Omental fat pad (tissue), 4 donors: ENCODE results near the gene RHOB. TPM values are rescaled to one million over a fixed set of nuclear protein-coding genes. Genes with fewer than 3 reads are reported as not detected.
"Not testable (repeated sequence)": the region's sequence is repeated elsewhere in the genome, so short reads cannot be mapped to it uniquely, and the experiment has no call there.

Source experiments
- ATAC-seq: fragments of 150-250 bp; one replicate; pipeline ENCODE4 v1.9.1; 2016; ENCODE audit warnings: mild to moderate bottlenecking, moderate library complexity; ENCODE audit not compliant: low FRiP score
- DNase-seq: peaks from one replicate; pipeline ENCODE4 v3.0.0-alpha.2; 2019; ENCODE audit warnings: low spot score
- total RNA-seq, 4 donors: library from RNA; depleted of rRNA; stranded (reverse); fragments of >200 nt; gene quantifications; one replicate each; pipeline ENCODE4 v1.1.0, GENCODE V29; 2016
- TF ChIP-seq, protein P1 (sequence below), 3 donors: fragments of 450-650 bp; IDR thresholded peaks; one replicate each; pipeline ENCODE4 v1.5.1; 2016 to 2017; ENCODE audit warnings: antibody characterized with exemption in 3 of 3, mild to moderate bottlenecking in 3 of 3, moderate library complexity in 2 of 3

Gene RHOB
- total RNA-seq, 4 donors from 2014 or later = 917 to 1,730 (median 1,246) TPM

- ATAC-seq (no peak), DNase-seq (no peak)
- TF ChIP-seq, protein P1, sequence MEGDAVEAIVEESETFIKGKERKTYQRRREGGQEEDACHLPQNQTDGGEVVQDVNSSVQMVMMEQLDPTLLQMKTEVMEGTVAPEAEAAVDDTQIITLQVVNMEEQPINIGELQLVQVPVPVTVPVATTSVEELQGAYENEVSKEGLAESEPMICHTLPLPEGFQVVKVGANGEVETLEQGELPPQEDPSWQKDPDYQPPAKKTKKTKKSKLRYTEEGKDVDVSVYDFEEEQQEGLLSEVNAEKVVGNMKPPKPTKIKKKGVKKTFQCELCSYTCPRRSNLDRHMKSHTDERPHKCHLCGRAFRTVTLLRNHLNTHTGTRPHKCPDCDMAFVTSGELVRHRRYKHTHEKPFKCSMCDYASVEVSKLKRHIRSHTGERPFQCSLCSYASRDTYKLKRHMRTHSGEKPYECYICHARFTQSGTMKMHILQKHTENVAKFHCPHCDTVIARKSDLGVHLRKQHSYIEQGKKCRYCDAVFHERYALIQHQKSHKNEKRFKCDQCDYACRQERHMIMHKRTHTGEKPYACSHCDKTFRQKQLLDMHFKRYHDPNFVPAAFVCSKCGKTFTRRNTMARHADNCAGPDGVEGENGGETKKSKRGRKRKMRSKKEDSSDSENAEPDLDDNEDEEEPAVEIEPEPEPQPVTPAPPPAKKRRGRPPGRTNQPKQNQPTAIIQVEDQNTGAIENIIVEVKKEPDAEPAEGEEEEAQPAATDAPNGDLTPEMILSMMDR (IDR thresholded peaks at IDR 0.05) = no peak
Measured at GRCh38 chr2:20431772-20432171, 15.1 kb upstream of the RHOB start.

DNA sequence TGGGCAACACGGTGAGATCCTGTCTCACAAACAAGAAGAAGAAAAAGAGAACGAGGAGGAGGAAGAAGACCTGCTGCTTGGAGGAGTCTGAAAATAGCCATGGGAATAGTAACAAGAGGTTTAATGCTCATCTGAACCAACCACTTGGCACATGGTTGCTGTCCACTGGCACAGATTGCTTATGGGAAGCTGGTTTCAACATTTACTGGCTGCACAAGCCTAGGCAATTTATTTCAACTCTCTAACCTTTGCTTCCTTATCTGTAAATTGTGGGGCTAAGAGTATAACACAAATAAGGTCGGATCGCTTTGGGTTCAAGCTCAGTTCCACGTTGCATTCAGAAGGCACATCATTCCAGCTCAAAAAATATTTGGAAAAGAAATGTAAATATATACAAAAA lies 14.2 kb upstream of the RHOB start:
- no peak for ATAC-seq
- TF ChIP-seq, protein P1 (IDR thresholded peaks at IDR 0.05) = no peak
- no peak for DNase-seq

GRCh38 chr2:20433249-20433648 lies 13.6 kb upstream of the RHOB start:
- DNase-seq (no peak), ATAC-seq (no peak)
- TF ChIP-seq, protein P1 (IDR thresholded peaks at IDR 0.05) = no peak

DNA sequence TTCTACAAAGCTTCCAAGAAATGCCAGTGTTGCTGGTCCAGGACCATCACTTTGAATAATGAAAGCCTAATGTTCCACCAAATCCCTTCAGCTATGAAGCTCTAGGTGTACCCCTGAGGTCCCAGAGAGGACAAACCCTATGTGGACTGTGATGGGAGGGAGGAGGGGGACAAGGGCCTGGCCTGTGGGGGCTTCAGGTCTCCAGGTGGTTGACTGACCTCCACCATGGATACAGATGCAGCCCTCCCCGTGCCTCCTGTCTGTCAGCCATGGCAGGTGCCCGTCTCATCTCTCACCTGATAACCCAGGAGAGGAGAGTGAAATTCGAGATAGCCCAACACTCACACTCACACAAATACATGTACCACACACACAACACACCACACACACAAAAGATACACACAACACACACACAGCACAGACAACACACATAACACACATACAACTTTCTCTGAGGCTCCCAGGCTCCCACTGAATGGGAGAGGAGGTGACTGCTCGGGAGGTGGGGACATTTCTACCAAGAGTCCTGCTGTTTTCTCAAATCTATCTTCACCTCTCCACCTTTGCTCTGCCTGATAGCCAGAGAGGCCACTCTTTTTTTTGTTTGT lies 12.8 kb upstream of the RHOB start:
- ATAC-seq (no peak), DNase-seq (no peak)
- TF ChIP-seq, protein P1 (IDR thresholded peaks at IDR 0.05) = no peak

DNA sequence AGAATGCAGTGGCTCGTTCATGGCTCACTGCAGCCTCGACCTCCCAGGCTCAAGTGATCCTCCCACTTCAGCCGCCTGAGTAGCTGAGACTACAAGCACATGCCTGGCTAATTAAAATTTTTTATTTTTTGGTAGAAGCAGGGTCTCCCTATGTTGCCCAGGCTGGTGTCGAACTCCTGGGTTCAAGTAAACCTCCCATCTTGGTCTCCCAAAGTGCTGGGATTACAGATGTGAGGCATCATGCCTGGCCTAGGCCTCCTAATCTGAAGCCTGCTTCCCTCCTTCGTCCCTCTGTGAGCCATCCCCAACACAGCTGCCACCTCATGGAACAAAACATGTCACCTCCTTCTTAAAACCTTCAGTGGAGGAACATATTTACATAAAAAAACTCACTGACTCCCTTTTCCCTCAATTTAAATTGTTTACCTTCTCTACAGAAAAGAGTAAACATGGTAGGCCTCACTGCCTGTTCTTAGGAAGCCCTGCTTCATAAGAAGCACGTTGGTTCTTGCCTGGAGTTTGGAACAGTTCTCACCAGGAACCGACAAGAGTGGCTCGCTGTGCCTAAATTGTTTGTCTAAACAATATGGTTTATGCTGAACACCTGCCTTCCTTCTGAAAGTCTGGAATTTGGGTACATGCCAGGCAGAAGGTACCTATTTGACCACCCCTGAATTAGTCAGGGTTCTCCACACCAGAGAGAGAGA lies 12.1 kb upstream of the RHOB start:
- no peak for ATAC-seq
- DNase-seq = no peak
- TF ChIP-seq, protein P1 (IDR thresholded peaks at IDR 0.05) = no peak

DNA sequence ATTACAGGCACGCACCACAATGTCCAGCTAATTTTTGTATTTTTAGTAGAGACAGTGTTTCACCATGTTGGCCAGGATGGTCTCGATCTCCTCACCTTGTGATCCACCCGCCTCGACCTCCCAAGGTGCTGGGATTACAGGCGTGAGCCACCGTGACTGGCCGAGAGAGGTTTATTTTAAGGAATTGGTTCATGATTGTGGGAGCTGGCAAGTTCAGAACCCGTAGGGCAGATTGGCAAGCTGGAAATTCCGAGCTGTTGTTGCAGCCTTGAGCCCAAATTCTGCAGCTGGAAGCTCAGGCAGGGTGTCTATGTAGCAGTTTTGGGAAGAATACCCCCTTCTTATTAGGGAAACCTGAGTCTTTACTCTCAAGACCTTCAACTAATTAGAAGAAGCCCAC lies 11.4 kb upstream of the RHOB start:
- not testable (repeated sequence) for DNase-seq, ATAC-seq

- TF ChIP-seq, protein P1 (IDR thresholded peaks at IDR 0.05) = no peak
- DNase-seq = no peak
- ATAC-seq = no peak
Measured at GRCh38 chr2:20436716-20437470, 10.0 kb upstream of the RHOB start.
